IPS-20b (cell line): Measurements from ENCODE around the gene RPS21.

ENCODE experiments used
- H3K27ac ChIP-seq: one replicate; pipeline ENCODE4 v1.5.1; 2013; ENCODE audit warnings: low read length
- H3K27me3 ChIP-seq: 2 replicates; pipeline ENCODE4 v1.6.1; 2013; ENCODE audit warnings: mild to moderate bottlenecking, low read length, inconsistent platforms; ENCODE audit not compliant: insufficient read depth
- H3K36me3 ChIP-seq: 2 replicates; pipeline ENCODE4 v1.6.1; 2013; ENCODE audit warnings: low read depth, mild to moderate bottlenecking, inconsistent platforms, low read length, moderate library complexity; ENCODE audit not compliant: insufficient read depth
- H3K4me1 ChIP-seq: 2 replicates; pipeline ENCODE4 v1.6.1; 2013; ENCODE audit warnings: mild to moderate bottlenecking, control low read depth, inconsistent platforms, low read length, moderate library complexity; ENCODE audit not compliant: insufficient read depth
- H3K4me3 ChIP-seq: 2 replicates; pipeline ENCODE4 v1.5.1; 2013; ENCODE audit warnings: mild to moderate bottlenecking, low read length, inconsistent platforms
- H3K9ac ChIP-seq: 2 replicates; pipeline ENCODE4 v1.6.1; 2013; ENCODE audit warnings: low read depth, mild to moderate bottlenecking, inconsistent platforms, low read length, moderate library complexity
- H3K9me3 ChIP-seq: 2 replicates; pipeline ENCODE4 v1.6.1; 2013; ENCODE audit warnings: mild to moderate bottlenecking, low read depth, low read length, inconsistent platforms; ENCODE audit not compliant: insufficient read depth

Gene RPS21

DNA sequence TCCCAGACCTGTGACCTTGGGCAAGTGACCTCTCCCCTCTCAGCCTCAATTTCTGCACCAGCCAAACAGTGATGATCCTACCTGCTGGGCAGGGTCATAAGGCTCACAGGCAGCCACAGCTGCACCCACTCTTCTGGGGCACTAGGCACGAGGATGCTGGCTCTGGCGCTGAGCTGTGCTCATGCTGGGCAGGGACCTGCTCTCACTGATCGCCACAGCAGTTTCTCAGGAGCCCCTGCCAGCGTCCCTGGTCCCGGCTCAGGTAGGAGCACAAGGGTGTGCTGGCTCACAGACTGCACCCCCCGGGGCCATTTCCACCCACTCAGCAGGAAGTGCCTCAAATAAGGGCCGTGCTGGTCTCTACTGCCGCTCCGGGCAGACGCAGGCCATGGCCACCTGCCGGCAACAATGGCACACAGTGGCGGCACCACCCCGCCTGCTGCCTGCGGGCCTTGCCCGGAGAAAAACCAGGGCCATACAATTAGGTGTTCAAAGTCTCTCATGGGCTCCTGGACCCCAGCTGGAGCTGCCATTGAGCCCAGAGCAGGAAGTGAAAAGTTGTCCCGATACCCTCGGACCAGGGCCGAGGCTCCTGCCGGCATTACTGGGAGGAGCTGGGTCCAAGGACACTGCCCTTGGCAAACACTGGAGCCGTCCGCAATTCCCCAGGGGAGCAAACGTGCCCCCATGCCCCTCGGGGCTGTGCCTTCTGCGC is 24.7 kb downstream of the RPS21 start:
- H3K4me3 ChIP-seq: no peak overlapping the region
- no peaks in the 10 kb centered on the region for H3K4me1 ChIP-seq
- H3K9me3 ChIP-seq: no peaks in the 10 kb centered on the region
- no peak overlapping the region for H3K9ac ChIP-seq
- H3K27ac ChIP-seq: no peak overlapping the region
- H3K27me3 ChIP-seq: peaks cover 23% of the 10 kb centered on the region
- no peaks in the 10 kb centered on the region for H3K36me3 ChIP-seq

DNA sequence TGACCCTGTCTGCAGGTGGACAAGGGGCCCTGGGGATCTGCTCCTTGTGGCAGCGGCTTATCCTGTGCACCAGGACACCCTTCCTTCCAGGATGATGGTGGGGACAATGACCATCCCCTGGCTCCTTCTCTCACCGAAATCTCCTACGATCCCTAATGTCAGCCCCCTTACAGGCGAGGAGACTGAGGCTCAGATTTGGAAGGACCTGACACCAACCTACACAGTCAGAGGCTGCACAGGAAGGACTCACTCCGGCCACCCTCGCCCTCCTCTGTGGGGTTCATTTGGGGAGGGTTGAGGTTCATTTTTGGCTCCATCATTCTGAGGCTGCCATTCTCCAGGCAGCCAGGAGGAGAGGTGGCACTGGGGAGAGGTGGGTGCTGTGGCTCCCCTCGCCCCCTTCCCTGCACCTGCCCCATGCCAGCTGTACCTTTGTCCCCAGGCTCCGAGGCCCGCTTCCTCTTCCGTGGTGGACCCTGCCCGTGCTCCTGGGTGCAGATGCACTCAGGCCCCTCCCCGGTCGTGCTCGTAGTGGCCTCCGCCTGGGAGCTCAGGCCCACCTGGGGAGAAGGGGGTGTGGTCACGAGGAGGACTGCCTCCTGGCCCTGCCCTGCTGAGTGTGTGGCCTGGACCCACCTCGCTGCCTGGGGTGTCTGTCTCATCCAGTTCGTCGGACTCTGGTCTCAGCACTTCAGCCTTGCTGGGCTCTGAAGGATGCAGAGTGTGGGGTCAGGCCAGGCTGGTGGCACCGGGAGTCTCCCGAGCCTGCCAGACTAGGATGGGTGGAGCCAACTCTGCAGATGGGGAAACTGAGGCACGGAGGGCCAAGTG is 25.5 kb downstream of the RPS21 start:
- Histone ChIP-seq H3K4me1 (no peaks in the 10 kb centered on the region), H3K9ac (no peak overlapping the region), H3K4me3 (no peak overlapping the region), H3K36me3 (no peaks in the 10 kb centered on the region), H3K27me3 (peaks cover 23% of the 10 kb centered on the region), H3K9me3 (no peaks in the 10 kb centered on the region), H3K27ac (no peak overlapping the region)

DNA sequence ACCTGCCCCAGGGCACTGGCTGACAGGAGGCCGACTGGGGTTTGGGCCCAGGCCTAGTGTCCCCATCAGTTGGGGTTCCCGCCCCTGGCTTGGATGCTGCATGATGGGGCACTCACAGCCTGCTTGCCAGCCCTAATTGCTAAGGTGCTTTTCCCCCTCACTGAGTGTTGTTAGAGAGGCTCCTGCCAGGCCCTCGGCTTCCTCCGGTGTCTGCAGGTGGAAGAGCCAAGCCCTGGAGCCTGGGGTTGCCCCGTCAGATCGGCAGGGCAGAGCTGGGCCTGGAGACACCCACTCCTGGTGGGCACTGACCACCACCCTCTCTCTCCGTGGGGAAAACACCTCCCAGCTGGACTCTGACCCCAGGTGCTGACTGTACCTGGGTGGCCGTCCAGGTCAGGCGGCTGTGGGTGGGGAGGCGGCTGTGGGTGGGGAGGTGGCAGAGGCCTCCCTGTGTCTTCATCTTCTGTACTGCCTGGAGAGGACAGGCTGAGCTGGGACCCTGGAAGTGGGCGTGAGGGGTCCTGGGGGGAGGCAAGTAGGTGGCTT is 26.2 kb downstream of the RPS21 start:
- Histone ChIP-seq H3K4me1 (no peaks in the 10 kb centered on the region), H3K9ac (no peak overlapping the region; the same call in 1 of the 2 replicates), H3K27me3 (peaks cover 16% of the 10 kb centered on the region)

DNA sequence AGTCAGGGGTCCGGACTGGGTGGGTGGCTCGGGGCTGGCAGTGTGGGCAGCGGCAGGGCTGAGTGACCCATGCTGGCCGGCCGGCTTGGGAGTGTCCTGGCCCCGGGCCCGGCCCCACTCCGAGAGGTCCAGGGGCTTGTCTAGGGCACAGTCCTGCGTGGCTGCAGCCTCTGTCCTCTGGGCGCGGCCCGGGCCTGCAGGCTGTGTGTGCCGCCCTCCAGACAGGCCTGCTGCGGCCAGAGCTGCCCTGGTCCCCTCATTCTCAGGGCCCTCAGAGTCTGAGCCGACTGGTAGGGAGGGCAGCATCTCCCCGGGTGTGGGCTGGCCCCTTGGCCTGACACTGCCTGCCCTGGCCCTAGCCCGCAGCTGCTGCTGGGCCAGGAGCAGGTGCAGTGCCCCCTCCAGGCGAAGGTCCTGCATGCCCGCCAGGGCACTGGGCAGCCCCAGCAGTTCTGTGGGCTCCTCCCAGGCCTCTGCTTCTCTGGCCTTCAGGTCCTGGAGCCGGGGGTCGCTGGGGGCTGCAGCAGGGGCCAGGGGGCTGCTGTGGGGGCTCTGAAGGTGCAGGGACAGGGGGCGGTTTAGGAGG is 27.1 kb downstream of the RPS21 start:
- Histone ChIP-seq H3K4me1 (no peaks in the 10 kb centered on the region), H3K27me3 (peaks cover 15% of the 10 kb centered on the region), H3K27ac (no peak overlapping the region), H3K4me3 (no peak overlapping the region), H3K9me3 (no peaks in the 10 kb centered on the region), H3K9ac (no peak overlapping the region), H3K36me3 (no peaks in the 10 kb centered on the region)

More for the DNA sequence above, 26.2 kb downstream of the RPS21 start:
- no peaks in the 10 kb centered on the region for H3K9me3 ChIP-seq
- H3K36me3 ChIP-seq: no peaks in the 10 kb centered on the region
- no peak overlapping the region for H3K27ac ChIP-seq
- H3K4me3 ChIP-seq: no peak overlapping the region

DNA sequence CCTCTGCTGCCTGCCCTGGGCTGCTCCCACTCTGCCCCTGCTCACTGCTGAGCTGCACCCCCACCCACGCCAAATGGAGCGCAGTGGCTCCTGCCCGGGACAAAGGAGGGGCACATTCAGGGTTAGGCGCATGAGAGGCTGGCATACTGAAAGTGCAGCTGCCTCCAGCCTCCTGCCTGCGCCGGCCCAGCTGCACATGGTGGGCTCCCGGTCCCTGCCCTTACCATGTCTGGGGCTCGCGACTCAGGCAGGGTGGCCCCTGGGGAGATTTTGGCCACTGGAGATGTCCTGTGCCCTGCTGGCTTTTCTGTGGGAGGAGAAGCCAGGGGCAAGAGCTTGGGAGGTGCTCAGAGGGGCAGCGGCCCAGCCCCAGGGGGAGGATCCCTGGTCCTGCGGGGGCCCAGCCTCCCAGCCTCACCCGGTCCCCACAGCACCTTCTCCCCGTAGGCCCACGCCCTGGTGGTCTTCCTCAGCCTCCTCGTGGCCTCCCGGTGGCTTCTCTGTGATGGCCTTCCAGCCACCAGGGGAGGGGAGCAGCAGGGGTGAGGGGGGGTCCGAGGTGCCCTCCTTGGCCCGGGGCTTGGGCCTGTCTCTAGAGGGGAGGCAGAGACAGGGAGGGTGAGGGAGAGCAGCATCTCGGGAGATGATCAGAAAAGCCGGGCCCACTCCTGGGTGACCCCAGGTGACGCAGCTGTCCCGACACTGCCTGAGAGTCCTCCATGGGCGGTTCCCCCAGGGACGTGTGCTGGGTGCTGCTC is 28.6 kb downstream of the RPS21 start:
- Histone ChIP-seq H3K27ac (no peak overlapping the region), H3K4me3 (no peak overlapping the region), H3K4me1 (no peaks in the 10 kb centered on the region), H3K9ac (no peak overlapping the region), H3K27me3 (no peaks in the 10 kb centered on the region; the same call in 1 of the 2 replicates), H3K36me3 (no peaks in the 10 kb centered on the region), H3K9me3 (no peaks in the 10 kb centered on the region)

DNA sequence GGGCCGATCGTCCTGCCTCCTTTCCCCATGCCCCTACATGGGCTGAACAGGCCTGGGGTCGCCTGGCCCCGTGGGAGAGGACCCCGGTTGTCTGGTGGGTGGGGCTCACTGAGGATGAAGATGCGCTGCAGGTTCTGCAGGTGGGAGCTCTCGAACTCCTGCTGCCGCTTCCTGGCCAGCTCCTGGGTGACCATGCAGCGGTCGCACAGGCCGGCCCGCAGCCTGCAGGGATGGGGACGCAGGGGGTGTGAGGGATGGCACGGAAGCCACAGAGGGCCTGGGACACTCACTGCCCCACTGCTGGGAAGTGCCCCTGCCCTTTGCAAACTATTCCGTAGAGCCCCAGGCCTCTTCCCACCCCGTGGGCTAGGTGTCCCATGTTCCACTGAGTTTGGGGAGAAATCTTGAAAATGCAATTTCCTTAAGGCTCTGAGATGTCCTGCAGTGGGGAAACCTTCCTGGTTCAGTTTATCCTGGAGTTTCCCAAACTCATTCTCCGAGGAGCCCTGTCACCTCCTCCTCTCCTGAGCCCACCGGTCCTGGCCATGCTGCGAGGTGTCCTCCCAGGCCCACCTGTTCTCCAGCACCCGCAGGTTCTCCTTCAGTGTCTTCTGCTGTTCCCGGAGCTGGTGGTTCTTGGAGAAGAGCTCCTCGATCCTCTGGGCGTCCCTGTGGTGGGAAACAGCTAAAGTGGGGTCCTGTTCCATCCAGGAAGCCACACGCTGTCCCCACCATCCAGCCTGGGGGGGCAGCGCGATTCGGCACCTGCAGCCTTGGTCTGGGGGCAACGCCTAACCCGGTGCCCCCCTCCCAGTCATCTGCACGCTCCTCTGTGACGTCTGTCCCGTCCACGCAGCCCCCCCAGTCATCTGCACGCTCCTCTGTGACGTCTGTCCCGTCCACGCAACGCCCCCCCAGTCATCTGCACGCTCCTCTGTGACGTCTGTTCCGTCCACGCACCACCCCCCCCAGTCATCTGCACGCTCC is 30.0 kb downstream of the RPS21 start:
- no peak overlapping the region for H3K27ac ChIP-seq
- H3K4me1 ChIP-seq: no peaks in the 10 kb centered on the region
- no peak overlapping the region for H3K9ac ChIP-seq
- no peaks in the 10 kb centered on the region for H3K27me3 ChIP-seq
- no peaks in the 10 kb centered on the region for H3K9me3 ChIP-seq
- no peak overlapping the region for H3K4me3 ChIP-seq
- H3K36me3 ChIP-seq: no peaks in the 10 kb centered on the region

DNA sequence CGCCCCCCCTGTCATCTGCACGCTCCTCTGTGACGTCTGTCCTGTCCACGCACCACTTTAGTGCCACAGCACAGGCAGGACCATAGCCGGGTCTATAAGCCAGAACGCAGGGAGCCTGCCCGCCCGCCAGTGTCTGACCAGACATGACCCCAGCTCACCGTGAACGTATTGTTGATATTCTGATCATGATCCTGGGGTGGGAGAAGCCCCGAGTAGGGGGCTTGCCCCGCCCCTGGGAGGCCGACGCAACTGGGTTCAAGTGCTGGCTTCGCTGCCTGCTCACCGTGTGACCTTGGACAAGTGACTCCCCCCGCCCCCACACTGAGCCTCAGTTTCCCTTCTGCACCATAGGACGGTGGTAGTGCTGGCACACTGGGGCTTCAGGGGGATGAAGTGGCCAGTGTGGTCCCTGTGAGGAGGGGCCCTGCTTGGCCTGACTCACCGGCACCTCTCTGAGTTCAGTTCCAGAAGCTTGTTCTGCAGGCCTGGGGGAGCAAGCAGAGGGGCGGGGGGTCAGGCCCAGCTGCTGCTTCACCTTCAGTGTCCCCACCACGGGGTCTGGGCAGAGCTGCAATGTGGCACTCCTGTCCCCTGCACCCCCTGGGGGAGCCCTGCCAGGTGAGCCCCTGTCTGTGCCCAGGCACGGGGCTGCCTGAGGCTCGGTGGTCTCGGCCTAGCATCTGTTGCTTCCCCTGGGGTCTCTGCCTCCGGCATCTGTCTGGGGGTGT is 31.2 kb downstream of the RPS21 start:
- Histone ChIP-seq H3K27ac (no peak overlapping the region), H3K9ac (no peak overlapping the region), H3K36me3 (no peaks in the 10 kb centered on the region), H3K4me3 (no peak overlapping the region), H3K27me3 (no peaks in the 10 kb centered on the region), H3K4me1 (no peaks in the 10 kb centered on the region), H3K9me3 (no peaks in the 10 kb centered on the region)

DNA sequence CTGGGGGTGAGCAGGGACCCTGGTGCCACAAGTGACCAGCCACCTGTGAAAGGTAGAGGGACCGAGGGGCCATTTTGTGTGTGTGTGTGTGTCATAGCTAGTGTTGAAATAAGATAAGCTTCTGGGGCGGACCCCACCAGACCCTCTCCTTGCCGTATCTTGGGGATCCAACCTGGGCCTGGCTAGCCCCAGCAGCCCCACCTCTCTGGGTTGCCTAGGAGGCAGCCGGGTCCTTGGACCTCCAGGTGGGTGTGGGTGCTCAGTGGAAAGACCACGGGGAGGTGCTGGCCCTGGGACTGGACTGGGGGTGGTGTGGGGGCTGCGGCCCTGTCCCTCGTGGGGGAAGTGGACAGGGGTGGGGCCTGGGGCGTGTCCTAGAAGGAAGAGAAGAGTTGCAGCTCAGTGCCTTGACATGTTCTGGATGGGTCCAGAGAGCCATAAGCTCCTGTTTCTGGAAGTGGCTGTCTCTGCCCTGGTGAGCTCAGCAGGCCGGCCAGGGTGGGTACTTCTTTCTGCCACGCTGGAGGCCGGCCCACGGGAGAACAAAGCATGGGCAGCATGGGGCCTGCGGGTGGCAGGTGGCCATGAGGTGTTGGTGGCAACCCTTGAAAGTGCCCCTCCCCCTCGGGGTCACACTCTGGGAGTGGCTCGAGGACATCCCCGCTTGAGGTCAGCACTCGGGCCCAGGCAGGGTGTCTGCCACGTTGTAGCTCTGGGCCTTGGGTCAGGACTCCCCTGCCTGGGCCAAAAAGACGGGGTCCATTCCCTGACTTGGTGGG is 32.0 kb downstream of the RPS21 start:
- Histone ChIP-seq H3K27ac (no peak overlapping the region), H3K27me3 (no peaks in the 10 kb centered on the region), H3K4me3 (no peak overlapping the region), H3K36me3 (no peaks in the 10 kb centered on the region), H3K9ac (no peak overlapping the region), H3K9me3 (no peaks in the 10 kb centered on the region), H3K4me1 (no peaks in the 10 kb centered on the region)

DNA sequence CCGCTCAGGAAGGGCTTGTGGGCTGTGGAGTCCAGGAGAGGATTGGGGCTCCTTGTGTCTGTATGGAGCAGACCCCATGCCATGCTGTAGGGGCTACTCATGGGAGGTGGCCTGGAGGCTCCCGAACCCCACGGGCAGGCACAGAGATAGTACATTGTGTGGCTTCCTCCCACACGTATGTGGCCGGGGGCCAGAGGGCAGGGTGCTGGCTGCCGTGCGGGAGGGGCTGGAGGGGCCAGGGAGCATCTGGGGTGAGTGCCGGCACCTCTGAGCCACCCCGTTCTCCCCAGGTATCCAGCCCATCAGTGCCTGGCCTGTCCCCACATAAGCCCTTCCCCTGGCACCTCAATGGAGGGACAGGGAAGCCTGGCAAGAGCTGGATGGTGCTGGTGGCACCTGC is 32.9 kb downstream of the RPS21 start:
- H3K27ac ChIP-seq: no peak overlapping the region
- no peaks in the 10 kb centered on the region for H3K4me1 ChIP-seq
- no peaks in the 10 kb centered on the region for H3K36me3 ChIP-seq
- H3K4me3 ChIP-seq: no peak overlapping the region
- H3K9me3 ChIP-seq: no peaks in the 10 kb centered on the region
- no peak overlapping the region; the same call in 1 of the 2 replicates for H3K9ac ChIP-seq
- H3K27me3 ChIP-seq: no peaks in the 10 kb centered on the region
